Caki2 (cell line): ENCODE results near the gene TREH. TPM values are rescaled to one million over a fixed set of nuclear protein-coding genes. Genes with fewer than 3 reads are reported as not detected.
"Not testable (repeated sequence)": the region's sequence is repeated elsewhere in the genome, so short reads cannot be mapped to it uniquely, and the experiment has no call there.

Source experiments
- DNase-seq: peaks from one replicate; pipeline ENCODE4 v3.0.0-alpha.2; 2015; ENCODE audit warnings: low read depth
- in situ Hi-C: cut with HindIII; loops from 2 replicates; pipeline ENCODE4 v1.10.0; 2016; ENCODE audit warnings: low sequenced_read_pairs, low pct_unique_long_range_greater_than_20kb, mixed read lengths
- total RNA-seq: library from RNA; depleted of rRNA; stranded (reverse); fragments of >200 nt; shearing (Covaris generic); gene quantifications from 2 replicates; pipeline ENCODE4 v1.2.3, GENCODE V29; 2014; ENCODE audit warnings: low replicate concordance

The TREH gene
- total RNA-seq, 1 experiment from 2014 or later = not detected

DNA sequence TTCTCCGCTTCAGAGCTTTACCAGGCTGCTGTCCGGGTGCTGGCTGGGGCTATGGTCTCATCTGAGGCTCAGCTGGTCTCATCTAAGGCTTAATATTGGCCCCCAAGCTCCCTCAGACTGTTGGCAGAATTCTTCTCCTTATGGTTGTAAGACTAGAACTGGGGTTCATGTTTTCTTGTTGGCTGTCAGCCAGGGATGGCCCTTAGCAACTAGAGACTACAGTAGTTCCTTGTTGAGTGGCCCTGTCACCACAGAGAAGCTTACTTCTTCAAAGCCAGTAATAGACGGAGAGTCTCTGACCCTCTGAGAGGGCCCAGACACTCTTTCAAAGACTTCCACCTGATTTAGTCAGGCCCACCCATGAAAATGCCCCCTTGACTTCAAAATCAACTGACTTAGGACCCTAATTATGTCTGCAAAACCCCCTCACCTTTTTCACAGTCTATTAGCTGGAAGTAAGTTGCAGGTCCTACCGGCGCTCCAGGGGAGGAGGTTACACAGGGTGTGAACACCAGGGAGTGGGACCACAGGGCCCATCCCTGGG, 24.2 kb upstream of the TREH start:
- DNase-seq = no peak
- in situ Hi-C loops = no loop called here

DNA sequence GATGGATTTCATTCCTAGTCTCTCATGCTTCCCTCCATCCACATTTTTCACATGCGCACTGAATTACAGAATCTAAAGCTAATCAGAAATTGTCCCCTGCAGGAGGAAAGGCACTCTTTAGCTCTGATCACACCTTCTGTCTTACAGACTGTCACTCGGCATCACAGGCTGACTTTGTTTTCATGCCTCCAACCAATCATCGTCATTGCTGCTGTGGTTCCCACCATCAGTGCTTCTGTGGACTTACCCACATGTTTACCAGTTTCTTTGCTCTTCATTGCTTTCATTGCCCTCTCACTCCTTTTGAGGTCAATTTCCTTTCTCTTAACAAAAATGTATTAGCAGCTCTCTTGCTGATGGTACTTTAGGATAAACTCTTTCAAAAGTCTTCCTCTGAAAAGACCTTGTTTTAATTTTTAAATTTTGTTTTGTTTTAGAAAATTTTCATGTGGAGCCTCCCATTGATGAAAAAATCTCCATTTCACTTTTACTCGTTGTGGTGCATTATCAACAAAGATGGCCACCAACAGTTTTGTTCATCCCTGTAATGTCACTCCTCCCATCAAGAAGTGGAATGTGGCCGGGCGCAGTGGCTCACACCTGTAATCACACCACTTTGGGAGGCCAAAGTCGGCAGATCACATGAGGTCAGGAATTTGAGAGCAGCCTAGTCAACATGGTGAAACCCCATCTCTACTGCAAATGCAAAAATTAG, 20.2 kb upstream of the TREH start:
- no peak for DNase-seq
- in situ Hi-C loops = no loop called here

DNA sequence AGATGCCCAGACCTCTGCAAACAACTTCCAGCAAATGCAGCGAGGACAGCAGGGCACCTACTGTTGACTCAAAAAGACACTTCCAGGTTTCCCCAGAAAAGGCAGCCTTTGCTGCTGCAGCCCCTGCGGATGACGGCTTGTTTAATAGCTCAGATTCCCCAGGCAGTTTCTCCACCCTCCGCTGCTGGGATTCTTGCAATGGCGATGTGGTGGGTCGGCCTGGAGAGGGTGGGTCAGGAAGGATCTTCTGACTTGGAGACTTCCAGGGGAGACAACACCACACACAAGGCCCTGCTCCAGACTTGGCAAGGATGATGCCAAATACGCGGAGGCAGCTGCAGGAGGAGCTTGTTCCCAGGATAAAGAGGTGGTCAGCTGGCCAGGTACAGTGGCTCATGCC, 17.9 kb upstream of the TREH start:
- DNase-seq = no peak
- in situ Hi-C loops = no loop called here

DNA sequence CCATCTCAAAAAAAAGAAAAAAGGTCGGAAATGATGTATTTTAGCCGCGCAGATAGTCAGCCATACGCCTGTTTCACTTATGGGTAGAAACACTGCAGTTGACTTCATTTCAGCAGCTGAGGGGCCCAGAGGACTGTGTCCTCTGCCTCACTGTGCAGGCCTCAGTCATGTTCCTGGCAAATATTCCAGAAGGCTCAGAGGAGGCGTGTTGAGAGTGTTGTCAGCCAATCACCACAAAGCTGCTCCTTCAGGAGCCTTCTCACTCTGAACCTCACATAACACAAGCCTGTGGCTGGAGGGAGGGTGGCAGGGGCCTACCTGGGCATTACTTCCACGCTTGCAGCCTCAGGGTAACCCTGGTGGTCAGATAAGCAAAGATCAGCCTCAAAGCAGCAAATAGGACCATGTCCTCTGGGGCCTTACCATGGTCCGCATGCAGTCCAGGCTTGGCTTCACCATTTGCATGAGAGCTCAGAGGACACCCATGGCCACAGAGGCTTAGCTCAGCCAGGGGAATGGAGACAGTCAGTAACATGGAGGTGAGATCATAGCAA, 17.3 kb upstream of the TREH start:
- no peak for DNase-seq
- in situ Hi-C loops = no loop called here

DNA sequence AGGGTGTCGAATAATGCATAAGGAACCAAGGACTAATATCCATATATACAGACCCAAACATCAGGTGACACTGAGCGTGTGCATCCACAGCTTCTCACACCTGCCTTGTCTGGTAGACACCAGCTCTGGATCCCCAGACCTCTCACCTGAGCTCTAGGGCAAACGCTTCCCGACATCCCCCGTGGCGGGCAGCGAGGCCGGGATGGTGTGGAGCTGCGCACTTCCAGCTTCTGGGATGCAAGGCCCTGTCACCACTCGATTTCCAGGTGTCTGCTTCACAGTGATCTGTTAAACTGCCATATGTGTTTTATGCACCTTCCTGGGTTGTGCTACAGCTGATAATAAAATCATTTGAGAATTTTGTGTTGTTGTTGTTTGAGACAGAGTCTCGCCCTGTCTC, 15.3 kb upstream of the TREH start:
- no peak for DNase-seq
- in situ Hi-C loops = no loop called here

DNA sequence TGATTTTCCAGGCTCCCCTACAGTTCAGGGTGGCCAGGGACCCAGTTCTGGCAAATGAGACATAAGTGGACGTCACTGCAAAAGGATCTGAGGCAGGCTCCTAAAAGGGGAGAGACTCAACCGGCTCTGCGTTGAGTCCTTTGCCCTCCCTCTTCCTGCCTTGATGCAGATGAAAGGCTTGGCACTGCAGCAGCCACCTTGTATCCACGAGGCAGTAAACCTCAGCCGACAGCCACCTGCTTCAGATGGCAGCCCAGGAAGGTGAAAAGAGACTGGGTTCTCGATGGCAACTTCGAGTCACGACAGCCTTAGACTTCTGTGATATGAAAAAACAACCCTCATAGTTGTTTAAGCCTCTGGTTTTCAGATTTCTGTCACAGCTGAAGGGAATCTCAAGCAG, 14.7 kb upstream of the TREH start:
- no peak for DNase-seq
- in situ Hi-C loops = no loop called here

DNA sequence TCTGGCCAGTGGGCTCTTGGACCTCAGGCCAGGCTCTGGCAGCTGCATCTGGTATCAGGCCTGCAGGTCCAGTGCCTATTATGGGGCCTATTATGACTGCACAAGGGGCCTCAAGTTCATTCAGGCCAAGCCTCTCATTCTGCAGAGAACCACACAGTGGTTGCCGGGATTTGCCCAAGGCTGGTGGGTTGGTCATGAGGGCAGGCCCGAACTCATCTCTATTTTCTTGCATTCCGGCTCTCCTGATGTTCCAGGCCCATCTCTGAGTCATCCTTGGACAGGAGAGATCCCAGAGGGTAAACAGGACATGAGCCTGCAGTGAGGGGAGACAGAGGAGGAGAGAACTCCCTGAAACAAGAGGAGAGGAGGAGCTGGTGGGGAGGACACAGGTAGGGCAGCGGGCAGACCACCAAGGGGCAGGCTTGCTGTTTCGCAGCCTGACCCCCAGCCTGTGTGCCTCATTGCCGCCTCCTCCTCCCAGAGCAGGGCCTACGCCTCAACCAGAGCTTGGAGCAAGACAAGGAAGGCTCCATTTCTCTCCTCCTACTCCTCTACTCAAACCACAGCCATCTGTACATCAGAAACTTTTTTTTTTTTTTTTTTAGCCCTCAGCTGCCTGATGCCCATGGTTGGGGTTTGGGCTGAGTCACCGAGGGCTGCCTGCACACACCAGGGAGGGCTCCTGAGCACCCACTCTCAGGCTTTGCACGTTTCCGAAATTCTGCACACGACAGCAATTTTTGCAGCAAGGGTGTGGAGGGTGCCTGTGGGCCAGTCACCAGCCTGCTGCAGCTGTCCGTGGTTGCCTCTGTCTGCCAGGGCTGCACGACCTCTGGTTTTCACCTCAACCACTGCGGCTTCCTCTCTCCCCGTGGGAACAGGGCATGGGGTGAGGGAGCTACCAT, 12.7 kb upstream of the TREH start:
- in situ Hi-C loops = no loop called here

DNA sequence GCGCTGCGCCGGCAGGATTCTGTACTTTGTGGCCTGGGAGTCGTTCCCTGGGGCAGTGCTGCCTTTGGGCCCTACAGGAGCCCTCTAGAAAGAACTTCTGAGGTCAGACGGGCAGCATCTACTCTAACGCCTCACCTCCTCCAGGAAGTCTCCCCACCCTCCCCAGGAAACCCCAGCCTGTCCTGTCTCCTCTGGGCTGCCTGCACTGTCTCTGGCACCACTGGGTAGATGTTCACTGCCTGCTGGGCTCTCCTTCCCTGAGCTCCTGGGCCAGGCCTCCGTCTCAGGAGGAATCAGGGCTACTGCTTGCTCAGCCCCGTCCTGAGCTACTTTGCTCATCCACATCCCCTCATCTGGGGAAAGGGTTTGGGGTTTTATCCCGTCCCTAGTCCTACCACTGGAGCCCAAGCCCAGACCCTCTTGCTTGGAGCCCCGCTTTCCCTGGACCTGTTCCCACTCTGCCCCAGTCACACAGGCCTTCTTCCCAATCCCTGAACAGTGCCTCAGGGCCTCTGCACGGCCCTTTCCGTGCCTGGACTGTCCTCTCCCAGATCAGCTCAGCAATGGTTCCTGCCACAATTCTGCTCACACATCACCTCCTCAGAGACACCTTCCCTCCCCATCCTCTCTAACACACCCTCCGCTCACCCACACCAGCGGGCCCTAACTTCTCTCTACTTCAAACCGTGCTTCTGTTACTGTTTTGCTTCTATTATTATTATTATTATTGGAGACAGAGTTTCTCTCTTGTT, 11.3 kb upstream of the TREH start:
- in situ Hi-C loops = no loop called here
- DNase-seq = no peak

More for the DNA sequence above, 12.7 kb upstream of the TREH start:
- no peak for DNase-seq

DNA sequence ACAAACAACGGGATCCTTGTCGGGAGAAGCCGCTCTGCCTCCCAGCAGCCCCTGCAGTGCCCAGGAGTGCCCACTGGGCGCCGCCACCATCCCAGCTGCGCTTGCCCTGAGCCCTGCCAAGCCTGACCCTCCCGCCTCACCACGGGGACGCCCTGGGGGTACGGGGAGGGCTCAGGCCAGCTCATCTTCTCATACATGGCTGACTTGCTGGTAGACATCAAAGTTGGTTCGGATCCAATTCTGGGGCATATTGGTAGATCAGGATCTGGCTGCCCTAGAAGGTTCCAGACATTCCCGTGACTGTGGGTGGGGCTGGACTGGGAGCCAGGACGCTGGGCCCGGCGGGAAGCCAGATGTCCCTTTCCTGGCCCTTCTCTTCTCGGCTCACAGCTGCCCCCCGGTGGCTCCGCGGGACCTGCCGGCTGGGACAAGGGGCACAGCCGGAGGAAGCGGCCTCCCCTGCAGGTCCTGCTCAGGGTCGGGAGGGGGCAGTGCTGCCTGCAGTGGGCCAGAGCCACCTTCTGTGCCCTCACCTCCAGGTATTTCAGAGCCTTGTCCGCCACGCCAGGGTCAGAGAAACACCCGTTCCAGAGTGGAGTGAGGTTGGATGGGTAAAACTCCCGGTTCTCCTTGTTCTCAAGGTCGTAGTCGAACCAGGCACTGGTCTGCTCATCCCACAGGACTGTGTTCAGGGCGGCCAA, 10.6 kb upstream of the TREH start:
- peak; percentile 97 for DNase-seq
- in situ Hi-C loops = no loop called here

DNA sequence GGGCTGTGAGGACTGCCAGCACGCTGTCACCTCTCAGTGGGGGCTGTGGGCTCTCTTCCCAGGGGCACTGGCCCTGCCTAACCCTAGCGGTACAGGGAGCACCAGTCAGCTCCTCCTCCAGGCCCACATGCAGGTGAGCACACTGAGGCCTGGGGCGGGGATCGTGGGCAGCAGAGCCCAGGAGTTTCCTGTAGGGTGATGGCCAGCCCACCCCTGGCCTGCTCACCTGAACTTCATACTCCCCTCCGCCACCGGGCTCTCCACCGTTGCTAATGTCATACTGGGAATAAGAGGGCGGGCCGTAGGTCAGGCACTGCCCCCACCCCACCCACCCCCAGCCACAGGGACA, 10.0 kb upstream of the TREH start:
- DNase-seq = no peak
- in situ Hi-C loops = no loop called here

DNA sequence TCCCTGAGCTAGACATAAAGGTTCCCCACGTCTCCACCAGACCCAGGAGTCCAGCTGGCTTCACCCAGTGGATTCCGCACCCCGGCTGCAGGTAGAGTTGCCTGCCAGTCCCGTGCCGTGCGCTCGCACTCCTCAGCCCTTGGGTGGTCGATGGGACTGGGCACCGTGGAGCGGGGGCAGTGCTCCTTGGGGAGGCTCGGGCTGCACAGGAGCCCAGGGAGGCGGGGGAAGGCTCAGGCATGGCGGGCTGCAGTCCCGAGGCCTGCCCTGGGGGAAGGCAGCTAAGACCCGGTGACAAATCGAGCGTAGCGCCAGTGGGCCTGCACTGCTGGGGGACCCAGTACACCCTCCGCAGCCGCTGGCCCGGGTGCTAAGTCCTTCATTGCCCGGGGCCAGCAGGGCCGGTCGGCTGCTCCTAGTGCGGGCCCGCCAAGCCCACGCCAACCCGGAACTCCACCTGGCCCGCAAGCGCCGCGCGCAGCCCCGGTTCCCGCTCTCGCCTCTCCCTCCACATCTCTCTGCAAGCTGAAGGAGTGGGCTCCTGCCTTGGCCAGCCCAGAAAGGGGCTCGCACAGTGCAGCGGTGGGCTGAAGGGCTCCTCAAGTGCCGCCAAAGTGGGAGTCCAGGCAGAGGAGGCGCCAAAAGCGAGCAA, 9.5 kb upstream of the TREH start:
- no peak for DNase-seq
- in situ Hi-C loops = no loop called here

DNA sequence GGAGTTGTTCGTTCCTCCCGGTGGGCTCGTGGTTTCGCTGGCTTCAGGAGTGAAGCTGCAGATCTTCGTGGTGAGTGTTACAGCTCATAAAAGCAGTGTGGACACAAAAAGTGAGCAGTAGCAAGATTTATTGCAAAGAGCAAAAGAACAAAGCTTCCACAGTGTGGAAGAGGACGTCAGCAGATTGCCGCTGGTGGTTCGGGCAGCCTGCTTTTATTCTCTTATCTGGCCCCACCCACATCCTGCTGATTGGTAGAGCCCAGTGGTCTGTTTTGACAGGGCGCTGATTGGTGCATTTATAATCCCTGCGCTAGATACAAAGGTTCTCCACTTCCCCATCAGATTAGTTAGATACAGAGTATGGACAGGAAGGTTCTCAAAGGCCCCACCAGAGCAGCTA, 8.9 kb upstream of the TREH start:
- in situ Hi-C loops, DNase-seq: not testable (repeated sequence)

DNA sequence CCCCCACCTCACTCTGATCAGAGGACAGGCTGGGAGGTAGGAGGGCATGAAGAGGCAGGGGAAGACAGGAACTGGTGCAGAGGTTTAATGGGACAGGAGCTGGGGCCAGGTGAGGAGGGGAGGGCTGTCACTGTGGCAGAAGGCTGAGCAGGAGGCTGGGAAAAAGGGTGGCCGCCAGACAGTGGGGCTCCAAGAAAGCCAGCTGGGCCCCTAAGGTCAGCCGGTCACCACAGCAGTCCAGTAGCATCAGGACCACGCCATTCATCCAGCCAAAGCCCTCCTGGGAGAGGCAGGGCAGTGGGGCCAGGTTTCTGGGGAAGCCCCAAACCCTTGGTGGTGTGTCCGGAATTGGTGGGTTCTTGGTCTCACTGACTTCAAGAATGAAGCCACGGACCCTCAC, 8.5 kb upstream of the TREH start:
- in situ Hi-C loops = no loop called here
- DNase-seq = no peak

DNA sequence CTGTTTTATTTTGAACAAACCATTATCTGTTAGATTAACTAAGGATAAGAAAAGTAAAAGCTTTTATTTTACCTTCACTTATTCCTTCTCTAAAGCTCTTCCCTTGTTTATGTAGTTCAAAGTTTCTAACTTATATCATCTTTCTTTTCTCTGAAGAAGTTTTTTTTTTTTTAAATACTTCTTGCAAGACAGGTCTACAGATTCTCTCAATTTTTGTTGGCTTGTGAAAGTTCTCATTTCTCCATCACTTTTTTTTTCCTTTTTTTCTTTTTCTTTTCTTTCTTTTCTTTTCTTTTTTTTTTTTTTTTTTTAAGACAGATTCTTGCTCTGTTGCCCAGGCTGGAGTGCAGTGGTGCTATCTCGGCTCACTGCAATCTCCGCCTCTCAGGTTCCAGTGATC, 4.7 kb upstream of the TREH start:
- in situ Hi-C loops = no loop called here
- no peak for DNase-seq

DNA sequence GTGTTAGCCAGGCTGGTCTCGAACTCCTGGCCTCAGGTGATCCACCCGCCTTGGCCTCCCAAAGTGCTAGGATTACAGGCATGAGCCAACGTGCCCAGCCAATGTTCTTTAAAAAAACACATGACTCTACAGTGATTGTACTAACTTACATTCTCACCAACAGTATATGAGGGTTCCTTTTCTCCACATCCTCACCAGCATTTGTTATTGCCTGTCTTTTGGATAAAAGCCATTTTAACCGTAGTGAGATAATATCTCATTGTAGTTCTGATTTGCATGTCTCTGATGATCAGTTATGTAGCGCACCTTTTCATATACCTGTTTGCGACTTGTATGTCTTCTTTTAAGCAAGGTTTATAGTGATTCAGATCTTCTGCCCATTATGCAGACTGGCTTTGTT, 3.5 kb upstream of the TREH start:
- in situ Hi-C loops, DNase-seq: not testable (repeated sequence)

DNA sequence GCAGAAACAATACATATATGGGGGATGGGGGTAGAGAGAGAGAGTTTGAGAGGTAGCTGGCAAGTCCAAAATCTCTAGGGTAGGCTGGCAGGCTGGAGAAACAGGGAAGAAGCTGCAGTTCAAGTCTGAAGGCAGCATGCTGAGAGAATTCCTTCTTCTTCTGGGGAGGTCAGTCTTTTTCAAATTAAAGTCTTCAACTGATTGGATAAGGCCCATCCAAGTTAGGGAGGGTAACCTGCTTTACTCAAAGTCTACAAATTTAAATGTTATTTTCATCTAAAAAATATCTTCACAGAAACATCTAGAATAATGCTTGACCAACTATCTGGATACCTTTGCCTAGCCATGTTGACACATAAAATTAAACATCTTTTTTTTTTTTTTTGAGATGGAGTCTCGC, 2.9 kb upstream of the TREH start:
- in situ Hi-C loops = no loop called here
- DNase-seq = no peak

DNA sequence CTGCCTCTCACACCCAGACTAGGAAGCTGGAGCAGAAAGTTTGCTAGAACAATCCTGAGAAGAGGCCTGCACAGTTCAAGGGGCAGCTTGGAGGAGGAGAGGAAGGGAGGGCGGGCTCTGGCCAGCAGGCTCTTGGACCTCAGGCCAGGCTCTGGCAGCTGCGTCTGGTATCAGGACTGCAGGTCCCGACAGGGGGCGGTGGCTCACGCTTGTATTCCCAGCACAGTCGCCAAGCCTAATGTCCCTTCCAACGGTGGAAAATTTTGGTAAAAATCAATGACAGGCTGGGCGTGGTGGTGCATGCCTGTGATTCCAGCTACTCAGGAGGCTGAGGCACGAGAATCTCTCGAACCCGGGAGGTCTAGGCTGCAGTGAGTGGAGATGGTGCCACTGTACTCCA, 542 bp downstream of the TREH start:
- DNase-seq, in situ Hi-C loops: not testable (repeated sequence)

DNA sequence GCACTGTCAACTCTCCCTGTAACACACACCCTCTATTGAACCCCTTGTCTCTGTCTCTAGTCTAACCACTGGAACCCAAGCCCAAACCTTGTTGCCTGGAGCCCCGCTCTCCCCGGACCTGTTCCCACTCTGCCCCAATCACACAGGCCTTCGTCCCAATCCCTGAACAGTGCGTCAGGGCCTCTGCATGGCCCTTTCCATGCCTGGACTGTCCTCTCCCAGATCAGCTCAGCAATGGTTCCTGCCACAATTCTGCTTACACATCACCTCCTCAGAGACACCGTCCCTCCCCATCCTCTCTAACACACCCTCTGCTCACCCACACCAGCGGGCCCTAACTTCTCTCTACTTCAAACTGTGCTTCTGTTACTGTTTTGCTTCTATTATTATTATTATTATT, 1.5 kb downstream of the TREH start:
- no peak for DNase-seq
- in situ Hi-C loops = no loop called here
